Measurements from ENCODE around the gene EGLN3. TPM values are rescaled to one million over a fixed set of nuclear protein-coding genes. Genes with fewer than 3 reads are reported as not detected.
"Not testable (repeated sequence)": the region's sequence is repeated elsewhere in the genome, so short reads cannot be mapped to it uniquely, and the experiment has no call there.

Gene EGLN3
- total RNA-seq, 4 donors from 2014 or later: 10.7 to 125 (median 45.2) TPM

GRCh38 chr14:33966276-33966675, 15.4 kb upstream of the EGLN3 start:
- 75 to 81% methylated on average over 6 of the region's 6 CpGs for WGBS, 2 donors (ENCODE audit: low coverage in 1 of 2)
- intact Hi-C loops (cut with DNase I; ENCODE audit: low total_unique reads) (no loop called here), in situ Hi-C loops (cut with MboI; ENCODE audit: low pct_ligation_motif_present in 1 of 4, low pct_unique_long_range_greater_than_20kb in 1 of 4, low sequenced_read_pairs in 3 of 4) (no loop called here)
- Histone ChIP-seq H3K9me3 (peaks cover 0 to 6% of the 10 kb centered on the region in 2 donors), H3K4me1 (no peaks in the 10 kb centered on the region), H3K36me3 (no peaks in the 10 kb centered on the region), H3K4me3 (no peak overlapping the region), H3K27ac (no peak overlapping the region), H3K27me3 (no peaks in the 10 kb centered on the region)
- TF ChIP-seq, protein P1, sequence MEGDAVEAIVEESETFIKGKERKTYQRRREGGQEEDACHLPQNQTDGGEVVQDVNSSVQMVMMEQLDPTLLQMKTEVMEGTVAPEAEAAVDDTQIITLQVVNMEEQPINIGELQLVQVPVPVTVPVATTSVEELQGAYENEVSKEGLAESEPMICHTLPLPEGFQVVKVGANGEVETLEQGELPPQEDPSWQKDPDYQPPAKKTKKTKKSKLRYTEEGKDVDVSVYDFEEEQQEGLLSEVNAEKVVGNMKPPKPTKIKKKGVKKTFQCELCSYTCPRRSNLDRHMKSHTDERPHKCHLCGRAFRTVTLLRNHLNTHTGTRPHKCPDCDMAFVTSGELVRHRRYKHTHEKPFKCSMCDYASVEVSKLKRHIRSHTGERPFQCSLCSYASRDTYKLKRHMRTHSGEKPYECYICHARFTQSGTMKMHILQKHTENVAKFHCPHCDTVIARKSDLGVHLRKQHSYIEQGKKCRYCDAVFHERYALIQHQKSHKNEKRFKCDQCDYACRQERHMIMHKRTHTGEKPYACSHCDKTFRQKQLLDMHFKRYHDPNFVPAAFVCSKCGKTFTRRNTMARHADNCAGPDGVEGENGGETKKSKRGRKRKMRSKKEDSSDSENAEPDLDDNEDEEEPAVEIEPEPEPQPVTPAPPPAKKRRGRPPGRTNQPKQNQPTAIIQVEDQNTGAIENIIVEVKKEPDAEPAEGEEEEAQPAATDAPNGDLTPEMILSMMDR (IDR thresholded peaks at IDR 0.05): no peak
- no peak for TF ChIP-seq EP300 (IDR thresholded peaks at IDR 0.05; ENCODE audit: low read depth)
- TF ChIP-seq POLR2AphosphoS5 (IDR thresholded peaks at IDR 0.05): no peak
- no peak for TF ChIP-seq POLR2A (IDR thresholded peaks at IDR 0.05)
- DNase-seq: no peak

DNA sequence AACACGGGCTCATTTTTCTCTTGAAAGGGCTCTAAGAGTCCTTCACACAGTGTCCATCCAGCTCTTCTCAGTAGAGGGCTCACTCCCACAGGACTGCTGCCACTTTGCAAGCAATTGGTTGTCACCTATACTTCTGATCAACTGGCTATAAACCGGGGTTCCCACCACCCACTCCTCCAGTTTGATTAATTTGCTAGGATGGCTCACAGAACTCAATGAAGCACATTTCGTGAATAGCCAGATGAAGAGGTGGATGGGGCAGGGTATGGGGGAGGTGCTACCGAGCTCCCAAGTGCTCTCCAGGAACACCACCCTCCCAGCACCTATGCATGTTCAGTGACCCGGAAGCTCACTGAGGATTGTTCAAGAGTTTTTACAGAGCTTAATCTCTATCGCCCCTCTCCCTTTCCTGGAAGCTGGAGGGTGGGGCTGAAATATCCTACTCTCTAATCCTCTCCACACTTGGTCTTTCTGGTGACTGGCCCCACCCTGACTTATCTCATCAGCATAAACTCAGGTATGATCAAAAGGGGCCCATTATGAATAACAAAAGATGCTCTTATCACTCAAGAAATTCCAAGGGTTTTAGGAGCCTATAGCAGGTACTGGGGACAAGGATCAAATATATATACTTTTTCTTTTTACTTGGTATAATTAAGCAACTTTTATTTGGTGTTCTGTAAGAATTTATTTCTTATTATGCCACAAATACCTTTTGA, 13.9 kb upstream of the EGLN3 start:
- Histone ChIP-seq H3K9me3 (peaks cover 0 to under 1% of the 10 kb centered on the region in 2 donors), H3K4me1 (no peaks in the 10 kb centered on the region), H3K27ac (no peak overlapping the region), H3K27me3 (no peaks in the 10 kb centered on the region), H3K36me3 (no peaks in the 10 kb centered on the region), H3K4me3 (no peak overlapping the region)
- WGBS, 2 donors (ENCODE audit: low coverage in 1 of 2): 71 to 90% methylated on average over 3 to 6 of the region's 6 CpGs
- no peak for TF ChIP-seq EP300 (IDR thresholded peaks at IDR 0.05; ENCODE audit: low read depth)
- no peak for TF ChIP-seq POLR2A (IDR thresholded peaks at IDR 0.05)
- TF ChIP-seq POLR2AphosphoS5 (IDR thresholded peaks at IDR 0.05): no peak
- TF ChIP-seq, protein P1 (IDR thresholded peaks at IDR 0.05): no peak
- in situ Hi-C loops (cut with MboI; ENCODE audit: low pct_ligation_motif_present in 1 of 4, low pct_unique_long_range_greater_than_20kb in 1 of 4, low sequenced_read_pairs in 3 of 4): no loop called here
- no peak for DNase-seq
- intact Hi-C loops (cut with DNase I; ENCODE audit: low total_unique reads): no loop called here

GRCh38 chr14:33963892-33964291, 13.0 kb upstream of the EGLN3 start:
- no peaks in the 10 kb centered on the region for H3K9me3 ChIP-seq
- no peak overlapping the region for H3K27ac ChIP-seq
- TF ChIP-seq POLR2A (IDR thresholded peaks at IDR 0.05): no peak
- no peaks in the 10 kb centered on the region for H3K4me1 ChIP-seq
- in situ Hi-C loops (cut with MboI; ENCODE audit: low pct_ligation_motif_present in 1 of 4, low pct_unique_long_range_greater_than_20kb in 1 of 4, low sequenced_read_pairs in 3 of 4) (no loop called here), intact Hi-C loops (cut with DNase I; ENCODE audit: low total_unique reads) (no loop called here)
- H3K4me3 ChIP-seq: no peak overlapping the region
- no peaks in the 10 kb centered on the region for H3K36me3 ChIP-seq
- WGBS, 2 donors (ENCODE audit: low coverage in 1 of 2): 83 to 90% methylated on average over 3 to 5 of the region's 5 CpGs
- no peaks in the 10 kb centered on the region for H3K27me3 ChIP-seq
- no peak for DNase-seq

DNA sequence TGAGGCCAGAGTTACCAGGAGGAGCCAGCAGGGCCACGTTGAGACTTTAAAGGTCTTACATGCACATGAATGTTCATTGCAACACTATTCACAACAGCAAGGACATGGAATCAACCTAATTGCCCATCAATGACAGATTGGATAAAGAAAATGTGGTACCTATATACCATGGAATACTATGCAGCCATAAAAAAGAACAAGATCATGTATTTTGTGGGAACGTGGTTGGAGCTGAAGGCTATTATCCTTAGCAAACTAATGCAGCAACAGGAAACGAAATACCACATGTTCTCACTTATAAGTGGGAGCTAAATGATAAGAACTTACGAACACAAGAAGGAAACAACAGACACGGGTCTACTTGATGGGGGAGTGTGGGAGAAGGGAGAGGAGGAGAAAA, 11.6 kb upstream of the EGLN3 start:
- H3K9me3 ChIP-seq; H3K36me3 ChIP-seq; H3K4me1 ChIP-seq; H3K4me3 ChIP-seq; H3K27me3 ChIP-seq; H3K27ac ChIP-seq; DNase-seq; intact Hi-C loops (cut with DNase I; ENCODE audit: low total_unique reads); in situ Hi-C loops (cut with MboI; ENCODE audit: low pct_ligation_motif_present in 1 of 4, low pct_unique_long_range_greater_than_20kb in 1 of 4, low sequenced_read_pairs in 3 of 4): not testable (repeated sequence)
- 74 to 82% methylated on average over 5 of the region's 5 CpGs for WGBS, 2 donors (ENCODE audit: low coverage in 1 of 2)

DNA sequence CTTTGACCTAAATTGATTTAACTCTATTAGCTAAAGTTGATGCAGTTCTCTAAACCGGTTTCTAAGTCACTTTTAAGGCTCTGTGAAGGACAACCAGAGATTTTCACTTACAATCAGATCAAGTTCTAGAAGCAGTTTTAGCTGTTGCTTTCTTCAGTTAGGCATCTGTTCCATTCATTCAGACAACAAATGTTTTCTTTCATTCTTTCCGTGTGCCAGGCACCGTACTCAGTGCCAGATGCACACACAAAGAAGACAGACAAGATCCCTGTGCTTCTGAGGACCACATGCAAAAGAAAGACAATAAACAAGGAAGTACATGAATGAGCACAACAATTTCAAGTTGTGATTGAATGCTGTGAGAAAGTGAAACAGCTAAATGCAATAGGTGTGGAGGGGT, 11.1 kb upstream of the EGLN3 start:
- no peak for DNase-seq
- Histone ChIP-seq H3K27ac (no peak overlapping the region), H3K4me3 (no peak overlapping the region), H3K9me3 (no peaks in the 10 kb centered on the region), H3K27me3 (no peaks in the 10 kb centered on the region), H3K4me1 (no peaks in the 10 kb centered on the region), H3K36me3 (no peaks in the 10 kb centered on the region)
- 53 to 54% methylated on average over 3 of the region's 3 CpGs for WGBS, 2 donors (ENCODE audit: low coverage in 1 of 2)
- in situ Hi-C loops (cut with MboI; ENCODE audit: low pct_ligation_motif_present in 1 of 4, low pct_unique_long_range_greater_than_20kb in 1 of 4, low sequenced_read_pairs in 3 of 4): no loop called here
- TF ChIP-seq POLR2A (IDR thresholded peaks at IDR 0.05) (no peak), EP300 (IDR thresholded peaks at IDR 0.05; ENCODE audit: low read depth) (no peak), POLR2AphosphoS5 (IDR thresholded peaks at IDR 0.05) (no peak)
- TF ChIP-seq, protein P1 (IDR thresholded peaks at IDR 0.05): no peak
- intact Hi-C loops (cut with DNase I; ENCODE audit: low total_unique reads): no loop called here

Data from transverse colon (tissue), 4 donors.